ENCODE results near the gene PREX1. TPM values are rescaled to one million over a fixed set of nuclear protein-coding genes. Genes with fewer than 3 reads are reported as not detected.
"Not testable (repeated sequence)": the region's sequence is repeated elsewhere in the genome, so short reads cannot be mapped to it uniquely, and the experiment has no call there.

The PREX1 gene
- total and polyA plus RNA-seq, 8 donors: 5.2 to 25.2 (median 16.6) TPM

DNA sequence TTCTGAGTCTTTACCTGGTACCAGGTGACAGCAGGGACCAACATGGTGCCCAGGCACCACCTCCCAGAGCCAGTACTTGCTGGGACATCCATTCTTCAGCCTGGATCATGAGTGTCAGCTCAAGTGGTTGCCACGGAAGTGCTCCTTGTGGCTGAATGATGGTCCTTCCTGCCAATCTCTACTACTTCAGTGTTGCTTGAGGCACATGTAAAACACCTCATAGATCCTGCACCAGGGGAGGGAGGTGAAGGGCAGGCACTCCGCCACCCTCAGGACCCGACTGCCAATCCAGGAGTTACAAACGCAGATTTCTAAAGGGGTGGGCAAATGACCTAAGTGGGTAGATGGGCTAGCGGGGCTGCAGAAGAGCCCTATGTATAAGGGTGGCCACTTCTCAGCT, 226.0 kb downstream of the PREX1 start:
- WGBS, 5 donors: 91 to 93% (median 93%) methylated on average over 5 of the region's 5 CpGs
- no peaks in the 10 kb centered on the region for H3K4me1 ChIP-seq
- no peak overlapping the region for H3K4me3 ChIP-seq
- no peak overlapping the region for H3K27ac ChIP-seq
- H3K27me3 ChIP-seq: peaks cover 0 to 20% (median 0%) of the 10 kb centered on the region in 3 donors
- no peaks in the 10 kb centered on the region for H3K36me3 ChIP-seq
- no peak for DNase-seq
- TF ChIP-seq EP300 (IDR thresholded peaks at IDR 0.05) (no peak), POLR2AphosphoS5 (IDR thresholded peaks at IDR 0.05) (no peak), POLR2A (IDR thresholded peaks at IDR 0.05) (no peak)
- TF ChIP-seq, protein P1, sequence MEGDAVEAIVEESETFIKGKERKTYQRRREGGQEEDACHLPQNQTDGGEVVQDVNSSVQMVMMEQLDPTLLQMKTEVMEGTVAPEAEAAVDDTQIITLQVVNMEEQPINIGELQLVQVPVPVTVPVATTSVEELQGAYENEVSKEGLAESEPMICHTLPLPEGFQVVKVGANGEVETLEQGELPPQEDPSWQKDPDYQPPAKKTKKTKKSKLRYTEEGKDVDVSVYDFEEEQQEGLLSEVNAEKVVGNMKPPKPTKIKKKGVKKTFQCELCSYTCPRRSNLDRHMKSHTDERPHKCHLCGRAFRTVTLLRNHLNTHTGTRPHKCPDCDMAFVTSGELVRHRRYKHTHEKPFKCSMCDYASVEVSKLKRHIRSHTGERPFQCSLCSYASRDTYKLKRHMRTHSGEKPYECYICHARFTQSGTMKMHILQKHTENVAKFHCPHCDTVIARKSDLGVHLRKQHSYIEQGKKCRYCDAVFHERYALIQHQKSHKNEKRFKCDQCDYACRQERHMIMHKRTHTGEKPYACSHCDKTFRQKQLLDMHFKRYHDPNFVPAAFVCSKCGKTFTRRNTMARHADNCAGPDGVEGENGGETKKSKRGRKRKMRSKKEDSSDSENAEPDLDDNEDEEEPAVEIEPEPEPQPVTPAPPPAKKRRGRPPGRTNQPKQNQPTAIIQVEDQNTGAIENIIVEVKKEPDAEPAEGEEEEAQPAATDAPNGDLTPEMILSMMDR (IDR thresholded peaks at IDR 0.05): no peak
- intact Hi-C loops (cut with DNase I; ENCODE audit: low total_unique reads): no loop called here
- no peaks in the 10 kb centered on the region for H3K9me3 ChIP-seq

DNA sequence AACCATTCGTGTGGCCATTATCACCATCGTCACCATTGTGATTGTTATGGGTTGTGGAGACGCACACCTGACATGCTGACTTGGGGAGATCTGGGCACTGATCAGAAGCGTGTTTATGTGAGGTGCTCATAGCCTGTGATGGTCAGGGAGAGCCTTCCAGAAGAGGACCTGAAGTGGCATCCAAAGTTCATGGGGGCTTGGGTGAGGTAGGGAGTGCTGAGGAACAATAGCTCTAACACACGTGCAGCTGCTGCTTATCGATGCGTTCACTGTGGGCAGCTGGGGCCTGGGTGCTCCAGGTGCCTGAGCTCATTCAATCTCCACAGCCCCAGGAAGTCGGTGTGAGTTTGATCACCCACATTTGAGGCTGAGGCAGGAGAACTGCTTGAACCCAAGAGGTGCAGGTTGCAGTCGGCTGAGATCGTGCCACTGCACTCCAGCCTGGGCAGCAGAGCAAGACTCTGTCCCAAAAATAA, 227.3 kb downstream of the PREX1 start:
- H3K9me3 ChIP-seq: no peaks in the 10 kb centered on the region
- no peak for DNase-seq
- no peaks in the 10 kb centered on the region for H3K4me1 ChIP-seq
- H3K27ac ChIP-seq: no peak overlapping the region
- intact Hi-C loops (cut with DNase I; ENCODE audit: low total_unique reads): no loop called here
- H3K27me3 ChIP-seq: peaks cover 0 to 13% (median 0%) of the 10 kb centered on the region in 3 donors
- no peaks in the 10 kb centered on the region for H3K36me3 ChIP-seq
- no peak overlapping the region for H3K4me3 ChIP-seq
- TF ChIP-seq EP300 (IDR thresholded peaks at IDR 0.05) (no peak), POLR2A (IDR thresholded peaks at IDR 0.05) (no peak), POLR2AphosphoS5 (IDR thresholded peaks at IDR 0.05) (no peak)
- TF ChIP-seq, protein P1 (IDR thresholded peaks at IDR 0.05): no peak
- WGBS, 5 donors: 76 to 91% (median 86%) methylated on average over 10 of the region's 10 CpGs

DNA sequence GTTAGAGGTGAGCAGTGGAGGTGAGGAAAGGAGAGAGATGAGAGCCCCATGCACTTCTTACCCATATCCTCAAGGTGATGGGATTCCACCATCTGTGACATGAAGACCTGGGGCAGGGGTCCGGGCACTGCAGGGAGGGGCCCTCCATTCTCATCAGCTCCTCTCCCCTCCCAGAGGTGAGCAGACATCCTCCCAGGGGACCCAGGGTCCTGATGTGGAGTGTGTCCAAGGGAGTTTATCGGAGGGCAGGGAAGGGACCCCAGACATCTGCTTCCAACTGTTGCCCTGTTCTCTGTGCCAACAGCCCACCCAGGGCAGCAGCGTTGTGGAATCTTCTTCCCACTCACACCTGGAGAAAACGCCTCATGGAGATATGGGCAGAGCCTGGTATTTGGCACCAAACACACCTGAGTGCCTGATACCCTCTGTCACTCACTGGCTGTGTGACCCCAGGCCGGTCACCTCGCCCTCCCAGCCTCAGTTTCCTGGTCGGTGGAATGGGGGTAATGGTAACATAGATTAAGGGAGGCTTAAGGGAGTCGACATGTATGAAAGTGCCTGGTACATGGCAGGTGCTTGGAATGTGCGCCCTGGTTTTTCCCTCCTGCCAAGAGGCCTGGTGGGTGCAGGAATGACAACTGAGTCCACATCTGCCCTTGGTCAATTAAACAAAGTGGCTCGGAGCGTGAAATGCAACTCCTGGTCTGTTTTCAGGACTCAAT, 227.9 kb downstream of the PREX1 start:
- TF ChIP-seq POLR2AphosphoS5 (IDR thresholded peaks at IDR 0.05) (no peak), POLR2A (IDR thresholded peaks at IDR 0.05) (no peak), EP300 (IDR thresholded peaks at IDR 0.05) (no peak)
- TF ChIP-seq, protein P1 (IDR thresholded peaks at IDR 0.05): no peak
- no peaks in the 10 kb centered on the region for H3K9me3 ChIP-seq
- peaks cover 0 to 10% (median 0%) of the 10 kb centered on the region in 3 donors for H3K27me3 ChIP-seq
- H3K36me3 ChIP-seq: no peaks in the 10 kb centered on the region
- no peaks in the 10 kb centered on the region for H3K4me1 ChIP-seq
- H3K27ac ChIP-seq: no peak overlapping the region
- no peak for DNase-seq
- WGBS, 5 donors: 83 to 90% (median 87%) methylated on average over 10 to 11 of the region's 11 CpGs
- no peak overlapping the region for H3K4me3 ChIP-seq
- intact Hi-C loops (cut with DNase I; ENCODE audit: low total_unique reads): no loop called here

DNA sequence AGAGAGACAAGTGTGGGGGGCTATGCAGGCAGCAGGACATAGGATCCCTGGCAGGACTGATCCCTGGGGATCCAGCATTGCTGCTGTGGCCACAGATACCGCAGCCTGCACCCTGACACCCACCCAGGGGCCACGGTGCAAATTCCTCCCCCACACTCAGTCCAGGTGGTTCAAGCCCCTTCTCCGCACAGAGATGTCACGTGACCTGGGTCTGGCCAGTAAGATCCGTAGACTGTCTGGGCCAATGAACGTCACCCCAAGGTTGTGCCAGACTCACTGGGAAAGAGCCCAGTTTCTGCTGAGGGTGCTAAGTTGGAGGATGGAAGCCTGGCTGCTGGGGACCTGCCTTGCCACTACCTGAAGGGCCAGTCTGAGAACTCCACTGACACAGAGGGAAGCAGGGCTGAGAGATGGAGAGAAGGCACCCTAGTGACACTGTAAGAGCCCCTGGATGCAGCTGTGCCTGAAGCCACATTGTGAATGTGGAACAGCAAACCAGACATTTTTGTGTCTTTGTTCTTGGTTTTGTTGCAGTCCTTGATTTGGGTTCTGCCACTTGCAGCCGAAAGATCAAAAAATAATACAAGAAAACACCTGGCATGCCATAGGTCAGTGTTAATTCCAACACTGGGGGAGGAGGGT, 228.6 kb downstream of the PREX1 start:
- DNase-seq: no peak
- no peak overlapping the region for H3K27ac ChIP-seq
- no peak overlapping the region for H3K4me3 ChIP-seq
- peaks cover 0 to 7% (median 0%) of the 10 kb centered on the region in 3 donors for H3K27me3 ChIP-seq
- WGBS, 5 donors: 76 to 93% (median 85%) methylated on average over 7 of the region's 7 CpGs
- intact Hi-C loops (cut with DNase I; ENCODE audit: low total_unique reads): no loop called here
- TF ChIP-seq POLR2AphosphoS5 (IDR thresholded peaks at IDR 0.05) (no peak), EP300 (IDR thresholded peaks at IDR 0.05) (no peak), POLR2A (IDR thresholded peaks at IDR 0.05) (no peak)
- TF ChIP-seq, protein P1 (IDR thresholded peaks at IDR 0.05): no peak
- no peaks in the 10 kb centered on the region for H3K4me1 ChIP-seq
- no peaks in the 10 kb centered on the region for H3K9me3 ChIP-seq
- H3K36me3 ChIP-seq: no peaks in the 10 kb centered on the region

DNA sequence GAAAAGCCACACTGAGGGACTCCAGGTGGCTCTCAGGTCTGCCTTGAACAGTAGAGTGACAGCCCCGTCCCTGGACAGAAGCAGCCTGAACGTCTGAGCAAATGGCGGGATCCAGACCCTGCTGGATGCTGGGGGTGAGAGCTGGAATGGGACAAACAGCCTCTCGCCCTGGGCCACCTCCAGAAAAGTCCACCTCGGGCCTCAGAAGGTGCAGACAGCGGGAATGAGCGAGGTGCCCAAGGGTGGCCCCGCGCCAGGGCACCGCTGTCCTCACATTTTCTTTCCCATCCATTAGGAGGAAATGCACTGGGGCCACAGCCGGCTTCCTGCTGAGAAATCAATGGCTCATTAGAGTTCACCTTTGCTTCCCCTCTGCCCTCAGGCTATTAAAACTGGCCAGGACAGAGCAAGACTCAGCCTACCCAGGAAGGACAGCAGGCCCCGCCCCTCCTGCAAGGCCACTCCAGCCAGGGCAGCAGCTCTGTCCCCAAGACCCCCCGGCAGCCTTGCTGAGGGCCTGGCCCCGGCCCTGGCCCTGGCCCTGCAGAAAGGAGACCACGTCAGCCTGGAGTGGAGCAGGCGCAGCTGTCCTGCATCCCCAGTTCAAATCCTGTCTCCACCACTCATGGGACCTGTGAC, 229.4 kb downstream of the PREX1 start:
- 72 to 82% (median 76%) methylated on average over 4 to 16 of the region's 16 CpGs for WGBS, 5 donors
- intact Hi-C loops (cut with DNase I; ENCODE audit: low total_unique reads); H3K4me1 ChIP-seq; DNase-seq; H3K9me3 ChIP-seq; H3K27ac ChIP-seq; H3K4me3 ChIP-seq; H3K36me3 ChIP-seq; H3K27me3 ChIP-seq: not testable (repeated sequence)
